Measurements from ENCODE around the gene STK32B. TPM values are rescaled to one million over a fixed set of nuclear protein-coding genes. Genes with fewer than 3 reads are reported as not detected.

The STK32B gene
- total RNA-seq, 1 experiment from 2014 or later: 11.6 TPM

DNA sequence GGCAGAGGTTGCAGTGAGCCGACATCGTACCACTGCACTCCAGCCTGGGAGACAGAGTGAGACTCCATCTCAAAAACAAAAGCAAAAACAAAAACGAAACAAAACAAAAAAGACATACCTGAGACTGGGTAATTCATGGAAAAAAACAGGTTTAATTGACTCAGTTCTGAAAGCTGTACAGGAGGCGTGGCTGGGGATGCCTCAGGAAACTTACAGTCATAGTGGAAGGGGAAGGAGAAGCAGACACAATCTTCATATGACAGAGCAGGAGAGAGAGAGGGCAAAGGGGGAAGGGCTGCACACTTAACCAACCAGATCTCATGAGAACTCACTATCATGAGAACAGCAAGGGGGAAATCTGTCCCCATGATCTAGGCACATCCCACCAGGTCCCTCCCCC, 229.5 kb downstream of the STK32B start:
- Histone ChIP-seq H3K4me1 (ENCODE audit: control insufficient read depth, insufficient read depth, low read length) (no peaks in the 10 kb centered on the region), H3K4me3 (ENCODE audit: low read depth in 2 of 2, low read length in 2 of 2) (no peak overlapping the region), H3K27me3 (ENCODE audit: control insufficient read depth, insufficient read depth, low read length) (no peaks in the 10 kb centered on the region), H3K9me3 (ENCODE audit: control insufficient read depth, insufficient read depth, low read depth, low read length) (no peaks in the 10 kb centered on the region), H3K27ac (ENCODE audit: low read length) (no peak overlapping the region), H3K36me3 (ENCODE audit: control insufficient read depth, insufficient read depth, low read length) (no peaks in the 10 kb centered on the region)
- in situ Hi-C loops (cut with HindIII; ENCODE audit: low pct_unique_long_range_greater_than_20kb, low sequenced_read_pairs) (no loop called here), intact Hi-C loops (cut with micrococcal nuclease; ENCODE audit: unreplicated experiment) (no loop called here)
- DNase-seq (ENCODE audit: low read depth, low spot score) (no peak), ATAC-seq (no peak)
- ChIA-PET CTCF (no interaction called here), POLR2A (no interaction called here)
- no TSS peak for BruUV-seq (replicated peaks)
- TF ChIP-seq SIN3A (IDR thresholded peaks at IDR 0.05; ENCODE audit: borderline replicate concordance, insufficient read depth, low read depth, low read length): no peak
- no peak for TF ChIP-seq TCF7L2 (IDR thresholded peaks at IDR 0.05; ENCODE audit: low read depth, low read length)
- TF ChIP-seq POLR2AphosphoS5 (IDR thresholded peaks at IDR 0.05; ENCODE audit: low read depth, low read length): no peak
- no peak for TF ChIP-seq REST (IDR thresholded peaks at IDR 0.05; ENCODE audit: insufficient read depth in 1 of 2, low read depth in 2 of 2, low read length in 1 of 2)
- no peak for TF ChIP-seq CTCF (IDR thresholded peaks at IDR 0.05)

- Histone ChIP-seq H3K36me3 (ENCODE audit: control insufficient read depth, insufficient read depth, low read length) (no peaks in the 10 kb centered on the region), H3K27me3 (ENCODE audit: control insufficient read depth, insufficient read depth, low read length) (no peaks in the 10 kb centered on the region), H3K4me1 (ENCODE audit: control insufficient read depth, insufficient read depth, low read length) (no peaks in the 10 kb centered on the region), H3K4me3 (ENCODE audit: low read depth in 2 of 2, low read length in 2 of 2) (no peak overlapping the region), H3K9me3 (ENCODE audit: control insufficient read depth, insufficient read depth, low read depth, low read length) (no peaks in the 10 kb centered on the region), H3K27ac (ENCODE audit: low read length) (no peak overlapping the region)
- ATAC-seq (no peak), DNase-seq (ENCODE audit: low read depth, low spot score) (no peak)
- POLR2A ChIA-PET: no interaction called here
- intact Hi-C loops (cut with micrococcal nuclease; ENCODE audit: unreplicated experiment): no loop called here
- BruUV-seq (replicated peaks): no TSS peak
- in situ Hi-C loops (cut with HindIII; ENCODE audit: low pct_unique_long_range_greater_than_20kb, low sequenced_read_pairs): no loop called here
- CTCF ChIA-PET: no interaction called here
- TF ChIP-seq SIN3A (IDR thresholded peaks at IDR 0.05; ENCODE audit: borderline replicate concordance, insufficient read depth, low read depth, low read length): no peak
- no peak for TF ChIP-seq TCF7L2 (IDR thresholded peaks at IDR 0.05; ENCODE audit: low read depth, low read length)
- TF ChIP-seq CTCF (IDR thresholded peaks at IDR 0.05): no peak
- TF ChIP-seq POLR2AphosphoS5 (IDR thresholded peaks at IDR 0.05; ENCODE audit: low read depth, low read length): no peak
- TF ChIP-seq REST (IDR thresholded peaks at IDR 0.05; ENCODE audit: insufficient read depth in 1 of 2, low read depth in 2 of 2, low read length in 1 of 2): no peak
These were observed 232.6 kb downstream of the STK32B start for GRCh38 chr4:5283837-5284236.

Data from Panc1 (cell line).